Subcutaneous abdominal adipose tissue (tissue), 5 donors: ENCODE results near the gene TECR.

Source experiments
- H3K27ac ChIP-seq: one replicate; pipeline ENCODE4 v1.7.0; 2013; ENCODE audit warnings: low read depth, mild to moderate bottlenecking, inconsistent platforms, low read length, moderate library complexity
- H3K27me3 ChIP-seq, 5 donors: one replicate each; pipeline ENCODE4 v1.7.0; 2013; ENCODE audit warnings: low read length in 5 of 5, inconsistent platforms in 1 of 5; ENCODE audit not compliant: control insufficient read depth in 5 of 5, insufficient read depth in 4 of 5
- H3K36me3 ChIP-seq, 5 donors: one replicate each; pipeline ENCODE4 v1.7.0; 2013; ENCODE audit warnings: low read length in 5 of 5; ENCODE audit not compliant: control insufficient read depth in 5 of 5, insufficient read depth in 5 of 5
- H3K4me1 ChIP-seq, 5 donors: one replicate each; pipeline ENCODE4 v1.7.0; 2013; ENCODE audit warnings: low read length in 5 of 5, mild to moderate bottlenecking in 3 of 5, moderate library complexity in 1 of 5; ENCODE audit not compliant: control insufficient read depth in 5 of 5, insufficient read depth in 5 of 5
- H3K4me3 ChIP-seq, 5 donors: one replicate each; pipeline ENCODE4 v1.7.0; 2013; ENCODE audit warnings: low read length in 5 of 5, low read depth in 1 of 5
- H3K9ac ChIP-seq, 5 donors: one replicate each; pipeline ENCODE4 v1.7.0; 2013; ENCODE audit warnings: low read length in 5 of 5, mild to moderate bottlenecking in 4 of 5, moderate library complexity in 3 of 5
- H3K9me3 ChIP-seq, 5 donors: one replicate each; pipeline ENCODE4 v1.7.0; 2013; ENCODE audit warnings: low read length in 5 of 5; ENCODE audit not compliant: control insufficient read depth in 5 of 5
- donor health status: healthy.
- donor health status: healthy.
- donor health status: healthy.
- donor health status: healthy.
- donor health status: healthy.

Gene TECR

DNA sequence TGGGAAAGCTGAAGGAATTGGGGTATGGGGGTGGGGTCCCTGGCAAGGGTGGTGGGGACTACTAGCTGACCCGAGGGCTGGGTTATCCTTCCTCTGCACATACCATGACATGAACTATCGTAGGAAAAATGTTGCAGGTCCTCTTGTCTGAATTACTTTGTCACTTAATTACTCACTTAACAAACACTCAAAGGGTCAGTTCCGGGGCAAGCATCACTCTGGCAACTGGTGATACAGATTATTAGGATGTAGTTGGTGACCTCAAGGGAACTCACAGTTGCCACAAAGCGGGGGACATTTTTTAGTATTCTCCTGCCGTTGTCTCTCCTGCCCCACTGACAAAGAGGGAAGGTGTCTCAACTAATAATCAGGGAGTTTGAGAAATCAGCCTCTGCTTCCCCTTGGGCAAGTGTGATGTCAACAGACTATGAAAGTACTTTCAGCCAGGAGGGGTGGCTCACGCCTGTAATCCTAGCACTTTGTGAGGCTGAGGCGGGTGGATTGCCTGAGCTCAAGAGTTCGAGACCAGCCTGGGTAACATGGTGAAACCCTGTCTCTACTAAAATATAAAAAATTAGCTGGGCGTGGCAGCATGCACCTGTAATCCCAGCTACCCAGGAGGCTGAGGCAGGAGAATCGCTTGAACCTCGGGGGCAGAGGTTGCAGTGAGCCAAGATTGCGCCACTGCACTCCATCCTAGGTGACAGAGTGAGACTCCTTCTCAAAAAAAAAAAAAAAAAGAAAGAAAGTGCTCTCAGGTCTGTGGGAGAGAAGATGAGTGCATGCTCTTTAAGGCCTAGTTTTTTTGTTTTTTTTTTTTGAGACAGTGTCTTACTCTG, 21.5 kb upstream of the TECR start:
- no peak overlapping the region for H3K9ac ChIP-seq
- no peaks in the 10 kb centered on the region for H3K27me3 ChIP-seq
- H3K36me3 ChIP-seq: peaks cover 0 to 1% (median 0%) of the 10 kb centered on the region in 5 donors
- no peaks in the 10 kb centered on the region for H3K9me3 ChIP-seq
- no peak overlapping the region for H3K4me3 ChIP-seq
- H3K4me1 ChIP-seq: peaks cover 5 to 26% (median 16%) of the 10 kb centered on the region in 5 donors
- H3K27ac ChIP-seq: no peak overlapping the region

DNA sequence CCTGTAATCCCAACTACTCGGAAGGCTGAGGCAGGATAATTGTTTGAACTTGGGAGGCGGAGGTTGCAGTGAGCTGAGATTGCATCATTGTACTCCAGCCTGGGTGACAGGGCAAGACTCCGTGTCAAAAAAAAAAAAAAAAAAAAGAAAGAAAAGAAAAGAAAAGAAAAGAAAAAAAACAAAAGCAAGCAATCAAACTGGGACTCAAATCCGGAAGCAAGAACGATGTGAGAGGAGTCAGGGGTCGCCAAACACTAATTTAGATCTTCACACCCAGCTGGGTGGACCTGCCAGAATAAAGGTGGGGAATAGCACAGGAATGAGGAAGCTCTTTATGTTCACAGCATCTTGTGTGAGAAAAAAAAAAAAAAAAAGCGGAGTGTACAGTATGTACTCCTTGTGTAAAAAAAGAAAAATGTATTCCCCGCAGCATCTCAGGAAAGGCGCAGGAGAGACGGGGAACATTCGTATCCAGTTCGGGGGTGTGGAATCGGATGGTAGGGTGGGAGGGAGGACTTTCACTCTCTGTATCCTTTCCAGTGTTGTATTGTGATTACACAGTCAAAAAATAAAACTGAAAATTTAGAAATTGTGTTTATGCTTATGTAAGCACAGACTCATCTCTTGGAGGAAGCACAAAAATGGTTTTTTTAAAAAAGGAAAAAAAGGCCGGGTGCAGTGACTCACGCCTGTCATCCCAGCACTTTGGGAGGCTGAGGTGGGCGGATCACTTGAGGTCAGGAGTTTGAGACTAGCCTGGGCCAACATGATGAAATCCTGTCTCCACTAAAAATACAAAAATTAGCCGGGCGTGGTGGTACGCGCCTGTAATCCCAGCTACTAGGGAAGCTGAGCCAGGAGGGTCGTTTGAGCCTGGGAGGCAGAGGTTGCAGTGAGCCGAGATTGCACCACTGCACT, 18.8 kb upstream of the TECR start:
- Histone ChIP-seq H3K27me3 (no peaks in the 10 kb centered on the region), H3K9me3 (no peaks in the 10 kb centered on the region), H3K36me3 (peaks cover 0 to 25% (median 16%) of the 10 kb centered on the region in 5 donors), H3K4me1 (peaks cover 17 to 39% (median 31%) of the 10 kb centered on the region in 5 donors), H3K27ac (peak overlapping the region; percentile 68), H3K9ac (peak overlapping the region in 1 of 5 donors; percentile 40), H3K4me3 (peak overlapping the region in 4 of 5 donors; percentile 16 to 45 (median 30))

- Histone ChIP-seq H3K27ac (peak overlapping the region; percentile 41), H3K9me3 (no peaks in the 10 kb centered on the region), H3K9ac (no peak overlapping the region), H3K36me3 (peaks cover 0 to 31% (median 22%) of the 10 kb centered on the region in 5 donors), H3K27me3 (no peaks in the 10 kb centered on the region), H3K4me1 (peaks cover 24 to 44% (median 37%) of the 10 kb centered on the region in 5 donors), H3K4me3 (no peak overlapping the region)
Measured at GRCh38 chr19:14511229-14511593, 18.2 kb upstream of the TECR start.

GRCh38 chr19:14512406-14512961, 16.9 kb upstream of the TECR start:
- H3K27ac ChIP-seq: no peak overlapping the region
- peaks cover 0 to 42% (median 27%) of the 10 kb centered on the region in 5 donors for H3K36me3 ChIP-seq
- H3K9me3 ChIP-seq: no peaks in the 10 kb centered on the region
- H3K4me3 ChIP-seq: no peak overlapping the region
- H3K9ac ChIP-seq: peak overlapping the region in 1 of 5 donors; percentile 57
- peaks cover 30 to 54% (median 46%) of the 10 kb centered on the region in 5 donors for H3K4me1 ChIP-seq
- H3K27me3 ChIP-seq: no peaks in the 10 kb centered on the region

- H3K9me3 ChIP-seq: no peaks in the 10 kb centered on the region
- peaks cover 30 to 62% (median 47%) of the 10 kb centered on the region in 5 donors for H3K4me1 ChIP-seq
- H3K4me3 ChIP-seq: peak overlapping the region in 3 of 5 donors; percentile 3 to 96 (median 89)
- H3K27ac ChIP-seq: peak overlapping the region; percentile 98
- peaks cover 0 to 42% (median 27%) of the 10 kb centered on the region in 5 donors for H3K36me3 ChIP-seq
- peak overlapping the region in 3 of 5 donors; percentile 7 to 13 (median 13) for H3K9ac ChIP-seq
- no peaks in the 10 kb centered on the region for H3K27me3 ChIP-seq
Measured at GRCh38 chr19:14514215-14514863, 15.1 kb upstream of the TECR start.

GRCh38 chr19:14515501-14516047, 13.8 kb upstream of the TECR start:
- Histone ChIP-seq H3K4me3 (peak overlapping the region; percentile 86 to 98 (median 93)), H3K4me1 (peaks cover 29 to 62% (median 45%) of the 10 kb centered on the region in 5 donors), H3K36me3 (peaks cover 0 to 42% (median 27%) of the 10 kb centered on the region in 5 donors), H3K27ac (peak overlapping the region; percentile 98), H3K9me3 (no peaks in the 10 kb centered on the region), H3K27me3 (no peaks in the 10 kb centered on the region), H3K9ac (peak overlapping the region in 4 of 5 donors; percentile 87 to 98 (median 95))

DNA sequence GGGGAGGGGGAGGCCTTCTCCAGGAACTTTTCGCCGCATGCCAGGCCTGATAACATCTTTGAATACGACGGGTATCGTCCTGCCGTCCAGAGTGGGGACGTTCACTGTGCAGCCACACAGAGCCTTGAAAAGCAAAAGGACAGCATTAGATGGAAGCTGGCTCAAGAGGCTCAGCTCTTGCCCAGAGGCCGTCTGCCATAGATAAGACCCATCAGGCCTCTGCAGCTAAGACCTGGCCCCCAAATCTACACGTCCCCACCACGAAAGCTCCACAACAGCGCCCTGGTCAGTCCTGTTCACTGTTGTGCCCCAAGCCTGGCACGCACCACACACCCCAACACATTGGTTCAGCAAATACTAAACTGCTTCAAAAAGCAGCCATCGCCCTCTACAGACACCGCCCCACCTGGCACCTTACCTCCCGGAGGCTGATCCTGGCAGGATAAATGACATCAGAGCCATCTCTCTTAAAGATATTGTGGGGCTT, 13.3 kb upstream of the TECR start:
- peak overlapping the region; percentile 98 for H3K27ac ChIP-seq
- no peaks in the 10 kb centered on the region for H3K9me3 ChIP-seq
- peaks cover 29 to 58% (median 45%) of the 10 kb centered on the region in 5 donors for H3K4me1 ChIP-seq
- H3K4me3 ChIP-seq: peak overlapping the region; percentile 86 to 98 (median 93)
- peaks cover 0 to 42% (median 27%) of the 10 kb centered on the region in 5 donors for H3K36me3 ChIP-seq
- H3K27me3 ChIP-seq: no peaks in the 10 kb centered on the region
- H3K9ac ChIP-seq: peak overlapping the region; percentile 75 to 98 (median 93)

DNA sequence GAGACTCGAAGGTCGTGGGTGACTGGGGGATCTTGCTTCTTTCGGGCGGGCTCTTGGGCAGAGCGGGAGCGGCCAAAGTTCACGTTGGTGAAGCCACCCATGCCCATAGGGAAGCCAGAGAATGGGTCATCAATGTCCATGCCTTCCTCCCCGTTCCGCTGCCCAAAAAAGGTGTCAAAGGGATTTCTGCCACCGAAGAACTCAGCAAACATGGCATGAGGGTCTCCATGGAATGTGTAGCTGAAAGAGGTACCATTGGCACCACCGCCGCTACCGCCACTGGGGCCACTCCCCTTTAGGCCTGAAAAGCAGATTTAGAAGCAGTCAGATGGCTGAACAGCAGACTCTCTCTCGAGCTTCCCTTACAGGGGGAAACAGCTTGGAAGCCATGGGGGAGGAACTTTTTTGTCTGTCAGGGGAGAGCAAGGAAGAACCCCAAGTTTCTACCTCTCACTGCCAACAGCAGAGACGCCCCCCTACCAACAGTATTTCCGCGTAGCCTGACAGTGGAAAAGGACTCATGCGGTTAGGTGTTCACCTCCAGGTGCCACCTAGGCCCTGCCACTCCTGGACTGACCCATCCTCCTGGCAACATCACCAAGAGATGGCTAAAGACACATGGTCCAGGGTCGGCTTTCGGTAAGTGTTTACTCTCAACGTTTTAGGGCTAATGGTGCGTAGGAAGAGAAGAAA, 12.5 kb upstream of the TECR start:
- H3K4me1 ChIP-seq: peaks cover 29 to 54% (median 42%) of the 10 kb centered on the region in 5 donors
- H3K27me3 ChIP-seq: no peaks in the 10 kb centered on the region
- H3K9ac ChIP-seq: peak overlapping the region; percentile 75 to 98 (median 93)
- no peaks in the 10 kb centered on the region for H3K9me3 ChIP-seq
- H3K36me3 ChIP-seq: peaks cover 0 to 42% (median 27%) of the 10 kb centered on the region in 5 donors
- peak overlapping the region; percentile 86 to 98 (median 93) for H3K4me3 ChIP-seq
- H3K27ac ChIP-seq: peak overlapping the region; percentile 98
